Suppressor macrophage treated with lipopolysaccharide for 1 hour (primary cell): Measurements from ENCODE around the gene MRPL24.
A peak's percentile ranks its signal among the peaks of the same experiment; 100 is the strongest.

ENCODE experiments used
- DNase-seq, 3 donors: peaks; one replicate each; pipeline ENCODE4 v3.0.0-alpha.2; 2020 to 2022

MRPL24 gene

DNA sequence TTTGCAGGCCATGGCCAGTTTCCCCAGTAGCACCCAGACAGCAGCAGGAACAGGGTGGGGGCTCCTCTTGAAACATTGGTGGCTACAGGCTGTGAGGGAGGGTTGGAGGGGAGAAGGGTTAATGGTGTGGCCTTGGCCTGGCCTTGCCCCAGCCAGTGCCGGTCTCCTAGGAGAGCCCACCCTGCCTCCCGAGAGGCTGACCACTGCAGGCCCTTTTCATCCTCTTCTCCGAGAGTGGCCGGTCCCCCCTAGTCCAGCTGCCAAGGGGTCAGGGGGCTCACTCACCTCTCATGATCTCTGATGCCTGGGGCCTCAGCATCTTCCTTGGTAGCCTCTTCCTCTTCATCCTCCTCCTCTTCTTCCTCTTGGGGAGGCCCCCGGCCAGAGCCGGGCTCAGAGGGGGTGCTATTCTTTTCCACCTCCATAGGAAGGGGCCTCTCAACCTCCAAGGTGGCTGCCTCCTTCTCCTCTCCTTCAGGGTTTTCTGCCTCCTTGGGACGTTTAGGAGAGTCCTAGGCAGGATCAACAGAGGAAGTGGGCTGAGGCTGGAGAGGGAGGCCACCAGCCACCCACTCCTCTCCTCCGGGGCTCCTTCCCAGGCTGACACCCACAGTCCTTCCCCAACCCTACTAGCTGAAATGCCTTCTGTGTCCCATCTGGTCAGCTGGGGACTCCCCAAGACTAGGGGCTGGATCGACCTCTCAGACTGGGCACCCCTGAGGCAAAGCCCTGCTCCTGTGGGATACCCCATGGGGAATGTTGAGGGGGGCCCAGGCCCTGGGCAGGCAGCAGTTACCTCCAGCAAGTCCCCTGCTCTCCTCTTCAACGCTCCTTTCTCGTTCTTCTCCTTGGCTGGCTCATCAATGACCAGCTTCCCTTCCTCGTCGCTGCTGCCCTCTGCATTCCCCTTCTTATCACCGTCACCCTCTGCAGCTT is 2.7 kb upstream of the MRPL24 start:
- peak in 1 of 3 donors; percentile 52 for DNase-seq

- DNase-seq: no peak
These were observed 1.9 kb upstream of the MRPL24 start for GRCh38 chr1:156742801-156743200.

DNA sequence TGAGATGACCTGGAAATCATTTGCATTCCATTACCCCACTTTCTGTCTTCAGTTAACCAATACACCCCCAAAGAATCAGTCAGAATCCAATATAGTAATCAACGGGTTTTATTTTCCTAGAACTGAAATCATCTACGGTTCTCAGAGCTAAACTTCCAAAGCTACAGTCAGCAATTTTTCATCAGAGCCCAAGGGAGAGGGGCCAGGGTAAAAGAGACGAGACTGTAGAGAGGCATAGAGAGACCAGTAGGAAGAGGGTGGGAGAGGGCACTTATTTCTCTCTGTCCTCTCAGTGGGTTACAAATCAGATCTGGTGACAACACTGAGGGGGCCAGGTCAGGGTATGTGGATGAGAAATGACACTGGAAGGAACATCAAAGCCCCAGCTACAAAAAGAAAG is 1.1 kb upstream of the MRPL24 start:
- no peak for DNase-seq

GRCh38 chr1:156741481-156741983 is 644 bp upstream of the MRPL24 start:
- DNase-seq: no peak

DNA sequence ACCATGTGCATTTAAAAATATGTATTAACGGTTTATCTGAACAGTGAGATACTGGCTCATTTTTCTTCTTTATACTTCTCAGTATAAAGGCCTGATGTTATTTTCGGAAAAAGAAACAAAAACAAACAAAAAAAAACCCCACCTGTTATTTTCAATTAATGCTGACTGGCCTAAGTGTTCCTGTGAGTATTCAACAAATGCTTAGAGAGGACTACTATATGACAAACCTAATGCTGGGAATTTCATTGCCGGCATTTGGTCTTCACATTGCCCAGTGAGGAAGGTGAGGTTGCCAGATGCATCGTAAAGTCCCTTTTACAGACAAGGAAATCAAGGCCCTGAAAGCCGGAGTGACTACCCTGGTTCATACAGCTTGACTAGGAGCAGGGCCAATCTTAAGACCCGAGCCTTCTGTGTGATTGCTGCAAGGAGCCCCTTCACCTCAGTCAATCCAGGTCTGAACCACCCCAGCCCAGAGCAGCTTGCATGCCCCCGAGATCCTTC is 599 bp downstream of the MRPL24 start:
- no peak for DNase-seq

DNA sequence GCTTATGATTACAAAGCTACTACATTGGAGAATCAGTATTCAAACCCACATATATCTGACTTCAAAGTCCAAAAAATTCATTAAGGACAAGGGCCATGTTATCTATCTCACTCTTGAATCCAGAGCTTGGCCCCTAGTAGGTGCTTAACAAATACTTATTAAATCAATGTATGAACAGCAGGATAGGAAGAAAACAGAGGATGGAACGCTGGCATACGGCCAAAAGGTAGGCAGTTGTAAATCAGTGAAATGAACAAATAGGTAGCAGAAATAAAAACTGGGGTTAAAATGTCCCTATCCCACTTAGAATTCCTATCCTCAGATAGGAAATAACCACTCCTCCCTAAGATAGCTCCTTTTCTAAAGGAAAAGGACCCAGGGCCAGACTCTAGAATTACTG is 2.0 kb downstream of the MRPL24 start:
- no peak for DNase-seq

DNA sequence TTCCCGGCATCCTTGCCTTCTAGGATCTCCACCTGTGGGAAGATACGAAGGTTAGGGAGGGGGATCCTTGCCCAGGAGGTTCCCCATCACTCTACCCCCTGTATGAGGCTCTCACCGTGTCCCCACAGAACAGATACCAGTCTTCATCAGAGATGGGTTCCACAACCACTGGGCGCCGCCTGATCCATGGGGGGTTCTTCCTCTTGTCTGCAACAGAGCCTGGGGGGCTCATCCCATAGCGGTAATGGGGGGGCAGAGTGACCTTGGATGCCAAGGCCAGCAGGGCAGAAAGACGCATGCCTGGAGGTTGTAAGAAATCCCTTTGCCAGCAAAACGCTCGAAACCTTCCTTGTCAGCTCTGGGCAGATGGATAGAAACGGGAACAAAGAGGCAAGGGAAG is 2.5 kb downstream of the MRPL24 start:
- DNase-seq: no peak

- no peak for DNase-seq
These were observed 6.8 kb downstream of the MRPL24 start for GRCh38 chr1:156733989-156734584.

GRCh38 chr1:156728599-156729462 is 12.1 kb downstream of the MRPL24 start, which contains the start of gene ISG20L2:
ISG20L2 (minus strand) TSS chr1:156728766; CDS start chr1:156727652, 1,114 bp downstream.
- DNase-seq: peak; percentile 97 to 99 (median 99)

- peak; percentile 73 to 87 (median 77) for DNase-seq
These were observed 12.8 kb downstream of the MRPL24 start, which contains the start of gene METTL25B for GRCh38 chr1:156727926-156728598. METTL25B (plus strand) TSS chr1:156728469; CDS start chr1:156729105, 636 bp downstream.

GRCh38 chr1:156727492-156727891 is 13.4 kb downstream of the MRPL24 start:
- no peak for DNase-seq

GRCh38 chr1:156726549-156727226 is 14.2 kb downstream of the MRPL24 start:
- peak; percentile 80 to 82 (median 80) for DNase-seq

DNA sequence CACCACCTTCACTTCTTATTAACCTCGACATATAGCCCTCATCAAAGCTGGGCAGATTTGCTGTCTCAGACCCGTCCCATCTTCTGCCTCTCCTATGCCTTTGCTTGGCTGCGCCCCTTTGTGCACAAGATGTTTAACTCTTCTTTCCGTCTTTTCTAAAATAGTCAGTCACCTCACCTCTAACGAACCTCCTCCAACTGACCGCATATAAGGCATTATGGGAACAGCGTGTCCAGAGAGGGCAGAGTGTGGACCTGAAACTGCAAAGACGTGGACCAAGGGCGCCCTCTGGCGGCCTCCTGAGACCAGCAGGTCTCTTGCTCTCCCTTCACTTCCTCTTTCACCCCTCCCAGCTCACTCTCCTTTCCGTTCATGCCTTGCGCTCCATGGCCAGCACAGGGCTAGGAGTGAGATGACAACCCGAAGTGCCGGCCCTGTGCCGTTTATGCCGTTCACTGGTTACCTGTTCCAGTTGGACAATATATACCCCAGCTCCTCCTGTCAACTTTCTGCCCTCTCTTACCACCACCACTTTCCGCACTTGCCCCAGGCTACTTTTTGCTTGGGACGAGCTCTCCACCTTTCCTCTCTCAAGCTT is 15.1 kb downstream of the MRPL24 start:
- DNase-seq: peak; percentile 92 to 96 (median 93)

DNA sequence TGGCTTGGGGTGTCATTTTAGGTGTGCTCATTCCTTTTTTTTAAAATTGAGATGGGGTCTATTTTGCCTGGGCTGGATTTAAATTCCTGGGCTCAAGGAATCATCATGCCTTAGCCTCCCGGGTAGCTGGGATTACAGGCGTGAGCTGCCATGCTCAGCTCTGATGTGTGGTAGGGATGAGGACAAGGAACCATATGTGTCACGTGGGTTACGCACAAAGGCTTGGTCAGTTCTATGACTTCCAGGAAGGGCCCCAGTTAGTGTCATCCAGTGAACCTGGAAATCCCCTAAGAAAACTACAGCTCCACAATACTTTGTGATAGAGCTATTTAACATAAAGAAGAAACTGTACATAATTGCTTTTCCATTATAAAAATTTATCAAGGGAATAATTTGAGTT is 19.4 kb downstream of the MRPL24 start:
- peak; percentile 50 to 65 (median 53) for DNase-seq

GRCh38 chr1:156721131-156721530 is 19.8 kb downstream of the MRPL24 start:
- no peak for DNase-seq

DNA sequence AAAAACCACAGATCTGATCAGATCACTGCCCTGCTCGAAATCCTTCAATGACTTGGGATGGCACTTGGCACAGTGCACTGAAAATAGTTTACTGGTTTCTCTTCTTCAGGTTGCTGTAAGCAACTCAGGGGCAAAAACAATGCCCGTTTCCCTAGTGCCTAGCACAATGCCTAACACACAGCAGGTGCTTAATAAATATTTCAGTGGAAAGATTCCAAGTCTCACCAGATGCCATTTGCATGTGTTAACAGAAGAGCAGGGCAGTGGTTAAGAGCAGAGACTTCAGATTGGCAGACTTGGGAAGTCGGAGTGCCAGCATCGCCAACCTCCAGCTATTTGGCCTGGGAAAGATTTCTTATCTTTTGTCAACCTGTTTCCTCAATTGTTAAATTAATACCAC is 23.5 kb downstream of the MRPL24 start:
- DNase-seq: no peak

DNA sequence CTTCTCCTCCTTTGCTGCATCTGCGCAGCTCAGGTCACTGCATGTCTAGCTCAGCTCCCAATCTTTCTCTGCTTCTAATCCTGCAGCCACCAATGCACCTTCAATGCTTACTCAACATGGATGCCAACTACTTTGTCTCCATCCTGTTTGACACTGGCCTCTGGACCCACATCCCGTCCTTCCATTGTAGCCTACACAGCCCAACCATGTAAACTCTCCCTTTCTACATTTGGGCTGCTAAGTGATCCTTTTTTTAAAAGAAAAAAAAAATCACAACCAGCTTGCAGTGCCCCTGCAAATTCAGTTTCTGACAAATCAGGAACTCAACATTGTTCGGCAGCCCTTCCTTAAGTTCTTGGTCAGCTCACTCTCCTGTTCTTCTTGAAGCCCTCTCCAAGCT is 26.1 kb downstream of the MRPL24 start:
- no peak for DNase-seq

DNA sequence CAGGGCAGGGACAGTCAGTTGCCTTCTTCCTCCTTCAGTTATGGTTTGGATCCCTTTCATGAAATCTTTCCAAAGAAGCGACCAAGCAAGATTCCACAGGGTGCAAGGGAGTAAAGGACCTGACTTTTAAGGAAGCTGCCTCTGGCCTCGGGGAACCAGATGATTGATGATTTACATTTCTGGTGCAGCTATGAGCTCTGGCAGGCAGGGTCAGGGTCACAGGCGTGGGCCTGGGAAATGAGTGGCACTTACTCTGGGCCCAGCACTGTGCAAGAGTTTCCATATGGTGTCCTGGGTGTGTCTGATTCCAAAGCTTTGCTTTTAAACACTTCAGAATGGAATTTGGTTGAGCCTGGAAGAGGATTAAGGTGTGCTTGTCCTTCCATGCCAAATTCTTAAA is 28.3 kb downstream of the MRPL24 start:
- DNase-seq: no peak

- no peak for DNase-seq
These were observed 29.7 kb downstream of the MRPL24 start for GRCh38 chr1:156711011-156711817.
